SIG-M5 treated with dmso at 0.1 percent for 504 hours (cell line): ENCODE results near the gene CCL19.

Experiments
- DNase-seq: peaks from one replicate; lab custom pipeline; 2025; ENCODE audit not compliant: unreplicated experiment; lab: John Stamatoyannopoulos, UW

Gene CCL19

DNA sequence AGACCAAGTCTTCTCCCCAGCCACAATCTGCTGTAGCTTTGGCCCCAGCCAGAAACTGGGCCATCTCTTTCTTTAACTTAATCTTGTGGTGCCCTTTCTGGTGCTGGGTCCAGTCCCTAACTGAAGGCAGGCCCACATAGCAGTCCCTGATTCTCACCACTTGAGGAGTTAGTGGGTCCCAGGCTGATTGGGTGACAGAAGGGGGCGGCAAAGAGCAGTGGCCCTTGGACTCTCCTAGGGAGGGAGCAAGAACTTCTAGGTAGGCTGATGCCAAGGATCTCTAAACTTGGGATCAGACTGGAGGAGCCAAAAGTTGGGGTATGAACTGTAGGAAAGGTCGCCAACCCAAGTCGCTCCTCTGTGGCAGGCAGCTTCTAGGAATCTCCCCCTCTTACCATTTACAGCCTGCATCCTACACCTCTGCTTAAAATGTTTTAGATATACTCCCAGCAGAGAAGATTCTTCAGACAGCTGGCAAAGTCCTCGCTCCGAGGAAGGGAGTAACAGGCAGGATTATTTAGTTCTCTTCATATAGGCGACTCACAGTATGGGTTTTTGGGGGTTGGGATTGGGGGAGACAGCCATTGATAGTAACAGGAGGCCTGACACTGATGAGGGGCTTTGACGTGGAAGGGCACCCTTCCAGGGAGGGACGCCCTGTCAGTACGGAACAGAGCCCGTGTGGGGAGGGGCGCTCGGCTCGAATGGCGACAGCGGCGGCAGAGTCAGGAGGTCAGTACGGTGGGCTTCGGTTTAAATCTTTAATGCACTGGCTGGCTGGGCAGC lies 26.6 kb downstream of the CCL19 start:
- DNase-seq = peak; percentile 80

GRCh38 chr9:34663303-34663605 lies 27.8 kb downstream of the CCL19 start:
- no peak for DNase-seq

GRCh38 chr9:34662526-34663302 lies 28.4 kb downstream of the CCL19 start, which contains the start of gene CCL27:
Gene CCL27, minus strand, starts transcription at chr9:34662657. Its CDS starts 24 bp downstream, at chr9:34662633.
- no peak for DNase-seq

DNA sequence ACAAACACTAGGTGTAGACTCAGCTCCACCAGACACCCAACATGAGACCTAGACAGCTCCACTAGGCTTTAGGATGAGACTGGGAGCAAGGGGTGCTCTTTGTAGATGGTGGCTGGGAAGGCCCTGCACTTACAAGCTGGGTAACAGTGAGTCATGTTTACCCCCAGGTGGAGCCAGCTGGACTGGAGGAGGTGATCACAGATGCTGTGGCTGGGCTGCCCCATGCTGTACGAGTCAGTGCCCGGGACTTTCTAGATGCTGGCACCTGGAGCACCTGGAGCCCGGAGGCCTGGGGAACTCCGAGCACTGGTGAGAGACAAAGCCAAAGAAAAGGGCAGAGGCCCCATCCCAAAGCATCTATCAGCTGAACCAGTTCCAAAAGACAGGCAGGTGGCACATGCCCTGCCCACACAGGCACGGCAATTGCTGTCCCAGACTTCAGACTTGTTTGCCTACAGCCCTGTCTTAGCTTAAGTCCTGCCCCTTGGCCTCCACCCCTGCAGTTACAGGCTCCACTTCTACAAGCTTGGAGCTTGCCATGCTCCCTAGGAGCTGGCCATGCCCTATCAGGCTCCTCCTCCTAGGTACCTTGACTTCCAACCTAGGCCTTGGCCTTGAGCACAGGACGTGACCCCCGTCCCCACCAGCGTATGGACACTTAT lies 31.4 kb downstream of the CCL19 start:
- DNase-seq = no peak

DNA sequence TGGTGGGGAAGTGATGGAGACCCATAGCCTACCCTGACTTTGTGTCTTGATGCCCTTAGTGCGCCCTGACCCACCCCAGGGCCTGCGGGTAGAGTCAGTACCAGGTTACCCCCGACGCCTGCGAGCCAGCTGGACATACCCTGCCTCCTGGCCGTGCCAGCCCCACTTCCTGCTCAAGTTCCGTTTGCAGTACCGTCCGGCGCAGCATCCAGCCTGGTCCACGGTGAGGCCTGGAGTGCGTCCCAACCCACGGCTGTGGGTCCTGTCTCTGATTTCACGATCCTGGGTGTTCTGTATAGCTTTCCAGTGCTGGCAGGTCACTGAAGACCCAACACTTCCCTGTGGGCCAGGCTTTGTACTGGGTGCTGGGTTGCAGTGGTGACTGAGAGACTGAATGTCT lies 32.6 kb downstream of the CCL19 start:
- DNase-seq = no peak

- no peak for DNase-seq
Measured at GRCh38 chr9:34656992-34657391, 34.1 kb downstream of the CCL19 start.

DNA sequence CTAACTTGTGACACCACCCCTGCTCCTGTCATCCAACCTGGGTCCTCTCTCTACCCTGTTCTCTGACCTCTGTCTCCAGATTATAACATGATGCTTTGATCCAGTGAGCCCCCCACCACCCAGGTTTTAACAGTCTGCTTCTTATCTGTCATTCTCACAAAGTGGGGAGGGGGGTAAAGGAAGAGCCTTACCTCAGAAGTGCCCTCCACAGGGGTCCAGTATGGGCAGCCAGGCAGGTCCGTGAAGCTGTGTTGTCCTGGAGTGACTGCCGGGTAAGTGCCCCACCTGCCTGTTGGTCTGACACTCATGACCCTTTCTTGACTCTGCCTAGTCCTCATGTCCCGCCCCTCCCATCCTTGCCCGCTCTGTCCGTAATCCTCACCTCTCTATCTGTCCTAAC lies 35.7 kb downstream of the CCL19 start:
- DNase-seq = no peak

DNA sequence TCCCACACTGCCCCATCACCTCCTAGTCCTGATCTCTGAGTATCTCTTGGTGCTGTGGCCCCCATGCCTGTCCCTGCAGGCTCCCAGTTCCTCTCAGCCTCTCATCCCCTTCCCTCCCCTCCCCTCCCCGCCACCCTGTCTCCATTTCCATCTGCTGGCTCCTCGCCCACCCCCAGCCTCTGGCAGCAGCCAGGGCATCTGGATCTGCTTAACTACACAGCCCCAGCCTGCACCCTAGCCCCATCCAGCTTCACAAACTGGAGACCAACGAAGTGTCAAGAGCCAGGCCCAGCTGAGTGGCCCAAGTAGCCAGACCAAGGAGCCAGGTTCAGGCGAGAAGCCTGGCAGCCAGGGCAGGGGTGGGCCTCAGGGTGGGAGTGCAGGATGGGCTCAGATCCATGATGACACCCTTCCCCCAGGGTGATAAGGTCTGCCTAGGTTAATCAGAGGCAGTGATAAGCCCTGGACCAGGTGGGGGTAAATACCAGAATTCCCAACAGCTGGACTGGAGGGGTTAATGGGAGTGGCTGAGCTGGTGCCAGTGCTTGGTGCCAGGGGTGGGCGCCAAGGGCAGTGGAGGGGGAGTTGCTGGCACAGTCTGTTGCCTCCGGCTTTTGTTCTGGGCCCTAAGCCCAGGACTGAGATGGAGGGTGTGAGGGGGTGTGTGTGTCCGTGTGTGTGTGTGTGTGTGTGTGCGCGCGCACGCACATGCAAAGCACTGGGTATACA lies 36.6 kb downstream of the CCL19 start:
- DNase-seq = no peak

DNA sequence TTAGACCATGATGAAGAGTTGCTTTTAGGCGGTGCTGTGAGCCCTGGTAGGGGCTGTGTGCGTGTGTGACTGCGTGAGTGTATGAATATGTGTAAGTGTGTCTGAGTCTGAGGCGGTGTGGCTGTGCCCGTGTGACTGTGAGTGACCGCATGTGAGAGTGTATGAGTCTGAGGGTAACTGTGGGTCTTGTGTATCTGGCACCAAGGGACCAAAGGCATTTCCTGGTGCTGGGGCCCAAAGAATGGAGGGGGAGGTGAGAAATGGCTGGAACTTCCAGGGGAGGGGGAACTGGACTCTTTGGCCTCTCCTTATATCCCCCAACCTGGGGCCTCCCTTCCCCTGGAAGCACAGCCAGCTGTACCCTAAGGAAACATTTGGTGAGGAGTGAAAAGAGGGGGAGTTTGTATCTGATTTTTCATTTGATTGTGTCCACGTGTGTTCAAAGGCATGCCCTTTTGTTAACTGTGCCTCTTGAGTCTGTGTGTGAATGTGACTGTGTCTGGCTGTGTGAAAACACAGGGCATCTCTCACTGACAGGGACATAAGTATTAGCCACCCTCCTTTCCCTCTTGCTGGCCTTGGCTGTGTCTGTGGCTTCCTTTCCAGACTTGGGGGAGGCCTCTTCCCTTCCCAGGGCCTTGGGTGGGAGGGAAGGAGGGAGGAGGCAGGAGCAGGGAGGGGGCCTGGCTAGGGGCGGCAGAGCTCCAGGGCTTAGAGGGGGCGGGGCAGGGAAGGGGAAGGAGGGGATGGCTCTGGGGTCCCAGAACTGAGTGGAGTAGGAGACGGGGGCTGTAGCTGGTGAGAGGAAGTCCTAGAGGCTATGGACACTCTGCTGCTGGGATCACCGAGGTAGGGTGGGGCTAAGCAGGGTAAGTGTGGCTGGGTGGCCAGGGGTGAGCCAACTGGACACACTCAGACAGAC lies 37.7 kb downstream of the CCL19 start:
- DNase-seq = no peak

- DNase-seq = no peak
Measured at GRCh38 chr9:34652602-34653000, 38.5 kb downstream of the CCL19 start.

DNA sequence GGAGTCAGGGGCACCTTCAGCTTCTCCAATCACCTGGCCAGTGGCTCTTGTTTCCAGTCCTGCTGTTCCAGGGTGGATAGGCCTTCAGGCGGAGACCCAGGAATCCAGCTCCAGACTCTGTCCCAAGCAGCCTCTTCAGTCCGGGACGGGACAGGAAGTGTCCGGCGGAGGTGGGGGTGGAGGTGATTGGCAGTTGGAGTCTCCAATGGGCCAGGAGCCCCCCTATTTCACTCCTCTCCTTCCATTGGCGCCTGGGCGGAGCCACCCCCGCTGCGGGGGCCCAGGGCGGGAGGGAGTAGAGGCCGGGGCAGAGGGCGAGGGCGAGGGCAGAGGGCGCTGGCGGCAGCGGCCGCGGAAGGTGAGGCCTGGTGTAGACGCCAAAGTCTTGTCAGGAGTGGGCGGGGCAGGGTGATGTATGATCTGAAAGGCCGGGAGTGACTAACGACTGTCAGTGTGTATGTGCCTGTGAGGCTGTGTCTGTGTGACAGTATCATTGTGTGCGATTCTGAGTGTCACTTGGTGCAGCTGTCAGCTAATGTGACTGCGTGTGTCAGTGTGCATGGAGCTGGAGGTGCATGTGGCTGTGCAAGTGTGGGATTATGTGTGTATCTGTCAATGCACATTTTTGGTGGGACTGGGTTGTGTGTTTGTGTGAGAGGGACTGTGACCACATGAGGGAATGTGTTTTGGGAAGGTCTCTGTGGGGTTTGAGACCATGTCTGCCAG lies 39.0 kb downstream of the CCL19 start, which contains the start of gene IL11RA:
IL11RA (plus strand) TSS at position 310 of the 726 bp plus-strand sequence. CDS start 3,033 bp downstream, outside the sequence.
- no peak for DNase-seq

DNA sequence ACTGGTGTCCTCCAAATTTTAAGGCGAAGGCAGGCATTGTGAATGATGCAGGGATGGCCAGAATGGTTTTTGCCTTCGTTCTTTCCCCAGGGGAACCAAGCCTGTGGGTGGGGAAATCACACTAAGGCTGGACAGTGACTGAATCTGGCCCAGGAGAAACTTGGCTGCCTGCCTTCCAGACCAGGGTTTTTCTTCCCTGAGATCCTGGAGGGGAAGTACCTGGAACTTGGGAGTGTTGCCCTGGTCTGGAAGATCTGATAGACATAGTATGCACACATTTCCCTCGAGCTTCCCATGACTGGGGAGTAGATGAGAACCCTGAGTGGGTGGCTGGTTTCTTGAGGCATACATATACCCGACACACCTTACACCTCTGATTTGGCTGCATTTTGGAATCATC lies 39.8 kb downstream of the CCL19 start:
- DNase-seq = no peak

- DNase-seq = no peak
Measured at GRCh38 chr9:34650816-34651215, 40.3 kb downstream of the CCL19 start.

DNA sequence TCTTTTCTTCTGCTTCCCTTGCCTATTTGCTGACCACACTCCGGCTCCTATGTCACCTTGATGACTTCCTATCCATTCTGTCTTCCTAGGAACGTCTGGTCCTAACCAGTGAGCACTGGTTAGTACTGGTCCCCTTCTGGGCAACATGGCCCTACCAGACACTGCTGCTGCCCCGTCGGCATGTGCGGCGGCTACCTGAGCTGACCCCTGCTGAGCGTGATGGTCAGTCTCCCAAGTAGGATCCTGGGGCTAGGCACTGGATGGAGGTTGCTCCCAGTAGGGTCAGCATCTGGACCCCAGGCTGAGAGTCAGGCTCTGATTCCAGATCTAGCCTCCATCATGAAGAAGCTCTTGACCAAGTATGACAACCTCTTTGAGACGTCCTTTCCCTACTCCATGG lies 42.4 kb downstream of the CCL19 start:
- no peak for DNase-seq

- no peak for DNase-seq
Measured at GRCh38 chr9:34647651-34648050, 43.4 kb downstream of the CCL19 start.

GRCh38 chr9:34647084-34647403 lies 44.0 kb downstream of the CCL19 start:
- no peak for DNase-seq

GRCh38 chr9:34646211-34647083 lies 44.6 kb downstream of the CCL19 start, which contains the start of gene GALT:
Gene GALT, plus strand, starts transcription at chr9:34646675. Its CDS starts 30 bp downstream, at chr9:34646705.
- peak; percentile 83 for DNase-seq

GRCh38 chr9:34644766-34645314 lies 46.2 kb downstream of the CCL19 start:
- no peak for DNase-seq
